Peyer's patch (tissue), 4 donors: Measurements from ENCODE around the gene ALDH1A2. TPM values are rescaled to one million over a fixed set of nuclear protein-coding genes. Genes with fewer than 3 reads are reported as not detected.
A peak's percentile ranks its signal among the peaks of the same experiment; 100 is the strongest.

Experiments
- DNase-seq, 3 donors: peaks; one replicate each; pipeline ENCODE4 v3.0.0-alpha.2; 2017 to 2019
- H3K27ac ChIP-seq, 4 donors: fragments of 200-600 bp; sonication (generic); one replicate each; pipeline ENCODE4 v1.5.1; 2016 to 2019
- H3K27me3 ChIP-seq, 2 donors: fragments of 200-600 bp; sonication (generic); one replicate each; pipeline ENCODE4 v1.5.1; 2019
- H3K36me3 ChIP-seq, 3 donors: fragments of 200-600 bp; sonication (generic); one replicate each; pipeline ENCODE4 v1.5.1; 2016 to 2019
- H3K4me1 ChIP-seq, 4 donors: fragments of 200-600 bp; sonication (generic); one replicate each; pipeline ENCODE4 v1.5.1; 2016 to 2019
- H3K4me3 ChIP-seq, 4 donors: fragments of 200-600 bp; sonication (generic); 1 replicate in 3 of 4; 2 replicates in 1 of 4; pipeline ENCODE4 v1.5.1; 2016 to 2019; ENCODE audit warnings: mild to moderate bottlenecking in 1 of 4
- H3K9me3 ChIP-seq, 4 donors: fragments of 200-600 bp; sonication (generic); one replicate each; pipeline ENCODE4 v1.5.1; 2016 to 2019; ENCODE audit warnings: mild to moderate bottlenecking in 1 of 4
- POLR2A ChIP-seq, 2 donors: fragments of 450-650 bp; IDR thresholded peaks; one replicate each; pipeline ENCODE4 v1.5.1; 2017; ENCODE audit warnings: antibody characterized with exemption in 2 of 2, mild to moderate bottlenecking in 2 of 2, moderate library complexity in 2 of 2
- total RNA-seq, 4 donors: library from RNA; depleted of rRNA; stranded (reverse); fragments of >200 nt; gene quantifications; one replicate each; pipeline ENCODE4 v1.1.0, GENCODE V29; 2016
- TF ChIP-seq, protein P1 (sequence below), 6 experiments: fragments of 450-650 bp in 4 of 6; fragments of 200-600 bp in 2 of 6; sonication (generic) in 1 of 6; IDR thresholded peaks; one replicate each; pipeline ENCODE4 v1.5.1; 2017 to 2019; ENCODE audit warnings: antibody characterized with exemption in 6 of 6, mild to moderate bottlenecking in 3 of 6, moderate library complexity in 1 of 6

The ALDH1A2 gene
- total RNA-seq, 4 donors from 2014 or later, result 1.1 to 13.1 (median 10.0) TPM; not detected in 1

DNA sequence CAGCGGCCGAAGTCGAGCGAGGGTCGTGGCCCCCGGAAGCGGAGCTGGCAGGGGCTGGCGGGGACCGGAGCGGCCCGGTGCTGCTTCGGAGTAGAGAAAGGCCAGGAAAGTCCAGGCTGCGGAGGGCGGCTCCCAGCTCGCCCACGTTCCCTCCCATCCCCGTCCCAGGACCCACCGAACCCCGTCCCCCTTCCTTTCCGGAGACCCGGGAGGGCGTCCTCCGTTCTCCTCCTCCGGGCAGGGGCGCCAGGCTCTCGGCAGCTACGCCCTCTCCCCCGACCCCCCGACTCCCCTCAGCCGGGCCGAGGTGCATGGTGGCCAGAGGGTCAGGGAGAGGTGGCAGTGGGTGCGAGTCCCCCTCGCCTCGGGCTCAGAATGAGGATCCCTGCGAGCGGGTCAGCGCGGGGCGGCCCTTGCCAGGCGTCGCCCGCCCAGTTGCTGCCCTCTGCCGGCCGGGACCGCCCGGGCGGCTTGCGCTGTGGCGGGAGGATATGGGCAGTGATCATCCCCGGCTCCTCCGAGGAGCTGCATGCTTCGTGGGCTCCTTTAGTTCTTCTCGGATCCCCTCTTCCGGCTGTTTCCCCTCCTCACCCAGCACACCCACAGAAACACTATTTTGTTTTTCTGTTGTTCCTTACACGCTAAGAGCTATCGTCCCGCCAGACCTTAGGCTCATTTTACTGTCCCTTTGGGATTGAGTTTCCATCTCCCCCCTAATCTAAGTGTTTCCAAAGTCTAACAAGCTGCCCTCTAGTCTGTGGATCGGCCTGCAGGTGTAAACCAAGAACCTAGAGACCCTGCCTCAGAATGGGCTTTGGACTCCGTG lies 744 bp upstream of the ALDH1A2 start:
- H3K4me1 ChIP-seq, result peaks cover 0 to 12% (median 0%) of the 10 kb centered on the region in 4 donors
- peaks cover 0 to 7% (median 0%) of the 10 kb centered on the region in 4 donors for H3K9me3 ChIP-seq
- H3K27me3 ChIP-seq, result peaks cover 0 to 26% of the 10 kb centered on the region in 2 donors
- peak in 2 of 3 donors; percentile 71 to 83 for DNase-seq
- no peak overlapping the region for H3K27ac ChIP-seq
- H3K36me3 ChIP-seq, result no peaks in the 10 kb centered on the region
- peak overlapping the region; percentile 18 to 62 (median 46) for H3K4me3 ChIP-seq
- TF ChIP-seq POLR2A (IDR thresholded peaks at IDR 0.05), result no peak
- TF ChIP-seq, protein P1, sequence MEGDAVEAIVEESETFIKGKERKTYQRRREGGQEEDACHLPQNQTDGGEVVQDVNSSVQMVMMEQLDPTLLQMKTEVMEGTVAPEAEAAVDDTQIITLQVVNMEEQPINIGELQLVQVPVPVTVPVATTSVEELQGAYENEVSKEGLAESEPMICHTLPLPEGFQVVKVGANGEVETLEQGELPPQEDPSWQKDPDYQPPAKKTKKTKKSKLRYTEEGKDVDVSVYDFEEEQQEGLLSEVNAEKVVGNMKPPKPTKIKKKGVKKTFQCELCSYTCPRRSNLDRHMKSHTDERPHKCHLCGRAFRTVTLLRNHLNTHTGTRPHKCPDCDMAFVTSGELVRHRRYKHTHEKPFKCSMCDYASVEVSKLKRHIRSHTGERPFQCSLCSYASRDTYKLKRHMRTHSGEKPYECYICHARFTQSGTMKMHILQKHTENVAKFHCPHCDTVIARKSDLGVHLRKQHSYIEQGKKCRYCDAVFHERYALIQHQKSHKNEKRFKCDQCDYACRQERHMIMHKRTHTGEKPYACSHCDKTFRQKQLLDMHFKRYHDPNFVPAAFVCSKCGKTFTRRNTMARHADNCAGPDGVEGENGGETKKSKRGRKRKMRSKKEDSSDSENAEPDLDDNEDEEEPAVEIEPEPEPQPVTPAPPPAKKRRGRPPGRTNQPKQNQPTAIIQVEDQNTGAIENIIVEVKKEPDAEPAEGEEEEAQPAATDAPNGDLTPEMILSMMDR (IDR thresholded peaks at IDR 0.05), result peak in 4 of 6 experiments; percentile 66 to 82 (median 78)

DNA sequence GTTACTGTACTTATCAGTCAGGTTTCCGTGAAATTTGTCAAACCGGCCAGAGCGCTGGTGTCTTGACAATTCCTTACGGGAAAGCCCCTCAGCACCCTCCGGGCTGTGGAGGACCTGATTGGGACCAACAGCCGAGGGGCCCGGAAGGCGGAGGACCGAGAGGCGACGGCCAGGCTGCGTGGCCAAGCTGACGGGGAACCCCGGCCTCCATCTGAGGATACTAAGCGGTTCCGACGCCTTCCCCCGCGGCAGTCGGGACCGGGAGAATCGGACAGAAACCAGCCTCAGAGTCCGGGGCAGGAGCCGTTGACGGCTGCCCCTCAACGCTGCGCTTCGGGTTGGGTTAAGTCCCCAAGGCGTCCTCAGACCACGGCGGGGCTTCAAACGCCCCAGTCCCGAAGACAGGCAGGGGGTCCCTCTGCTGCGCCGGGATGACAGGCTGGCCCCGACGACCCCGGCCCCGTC lies 499 bp downstream of the ALDH1A2 start:
- H3K9me3 ChIP-seq, result peaks cover 0 to 7% (median 0%) of the 10 kb centered on the region in 4 donors
- TF ChIP-seq, protein P1 (IDR thresholded peaks at IDR 0.05), result no peak
- no peak for TF ChIP-seq POLR2A (IDR thresholded peaks at IDR 0.05)
- DNase-seq, result peak in 1 of 3 donors; percentile 49
- no peaks in the 10 kb centered on the region for H3K36me3 ChIP-seq
- H3K27me3 ChIP-seq, result peaks cover 0 to 26% of the 10 kb centered on the region in 2 donors
- peak overlapping the region in 2 of 4 donors; percentile 56 to 62 for H3K4me3 ChIP-seq
- no peak overlapping the region for H3K27ac ChIP-seq
- peaks cover 0 to 12% (median 0%) of the 10 kb centered on the region in 4 donors for H3K4me1 ChIP-seq

DNA sequence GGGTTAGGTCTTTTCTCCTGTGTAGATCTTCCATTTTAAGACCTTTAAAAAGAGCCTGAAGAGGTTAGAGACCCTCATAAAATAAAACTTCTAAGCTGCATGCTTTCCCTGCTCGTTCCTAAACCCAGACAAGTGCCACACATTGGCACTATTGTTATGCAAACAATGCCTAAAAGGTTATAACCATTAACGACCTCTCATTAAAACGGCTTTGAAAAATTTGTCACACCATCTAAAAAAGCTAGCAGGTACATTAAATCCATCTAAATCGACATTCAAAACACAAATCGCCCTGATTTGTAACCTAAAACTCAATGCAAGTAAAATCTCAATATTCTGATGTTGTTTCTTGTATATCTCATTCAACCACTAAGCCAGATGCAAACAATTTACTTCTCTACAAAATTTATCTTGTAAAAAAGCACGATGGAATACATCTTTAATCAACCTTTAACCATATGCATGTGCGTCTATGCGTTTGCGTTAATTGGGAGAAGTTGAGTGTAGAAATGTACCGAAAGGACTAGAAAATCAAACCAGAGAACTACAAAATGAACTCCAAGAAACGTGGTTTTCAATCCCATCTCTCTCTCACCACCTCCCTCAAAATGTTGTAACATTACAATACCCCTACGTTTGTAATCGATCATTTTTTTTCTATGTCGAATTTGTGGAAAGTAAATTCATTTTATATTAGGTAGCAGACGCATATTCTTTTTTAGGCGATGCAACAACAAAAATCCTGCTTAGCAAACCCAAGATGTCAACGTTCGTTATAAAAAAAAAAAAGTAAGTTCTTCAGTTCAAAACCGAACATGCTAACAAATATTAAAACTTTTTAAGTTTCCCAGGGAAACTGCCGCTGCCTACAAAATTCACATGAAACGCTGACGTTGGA lies 1.2 kb downstream of the ALDH1A2 start:
- Histone ChIP-seq H3K9me3 (peaks cover 0 to 7% (median 0%) of the 10 kb centered on the region in 4 donors), H3K36me3 (no peaks in the 10 kb centered on the region), H3K4me1 (peaks cover 0 to 12% (median 0%) of the 10 kb centered on the region in 4 donors), H3K27me3 (peaks cover 0 to 26% of the 10 kb centered on the region in 2 donors), H3K4me3 (peak overlapping the region in 1 of 4 donors; percentile 56), H3K27ac (no peak overlapping the region)
- DNase-seq, result no peak
- TF ChIP-seq POLR2A (IDR thresholded peaks at IDR 0.05), result no peak
- TF ChIP-seq, protein P1 (IDR thresholded peaks at IDR 0.05), result no peak

DNA sequence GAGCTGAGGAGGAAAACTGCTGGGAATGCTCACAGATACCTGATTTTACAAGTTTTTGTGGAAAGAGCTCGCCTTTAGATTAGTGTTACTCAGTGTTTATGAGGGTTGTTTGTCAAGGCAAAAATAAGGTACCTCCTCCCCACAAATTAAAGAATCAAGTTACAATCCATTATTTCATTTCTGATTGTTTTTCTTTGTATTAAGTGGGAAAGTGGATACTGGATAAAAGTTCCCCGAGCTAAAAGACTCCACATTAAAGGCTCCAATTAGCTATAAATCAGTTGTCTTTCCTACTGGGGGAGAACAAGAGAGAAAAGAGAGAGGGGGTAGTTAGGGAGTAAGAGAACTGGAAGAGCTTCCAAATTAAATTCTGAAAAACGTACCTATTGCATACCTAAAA lies 1.9 kb downstream of the ALDH1A2 start:
- Histone ChIP-seq H3K27me3 (peaks cover 0 to 26% of the 10 kb centered on the region in 2 donors), H3K4me1 (peaks cover 0 to 12% (median 0%) of the 10 kb centered on the region in 4 donors), H3K9me3 (peaks cover 0 to 7% (median 0%) of the 10 kb centered on the region in 4 donors), H3K4me3 (no peak overlapping the region), H3K27ac (no peak overlapping the region), H3K36me3 (no peaks in the 10 kb centered on the region)
- no peak for DNase-seq
- TF ChIP-seq, protein P1 (IDR thresholded peaks at IDR 0.05), result no peak
- TF ChIP-seq POLR2A (IDR thresholded peaks at IDR 0.05), result no peak

DNA sequence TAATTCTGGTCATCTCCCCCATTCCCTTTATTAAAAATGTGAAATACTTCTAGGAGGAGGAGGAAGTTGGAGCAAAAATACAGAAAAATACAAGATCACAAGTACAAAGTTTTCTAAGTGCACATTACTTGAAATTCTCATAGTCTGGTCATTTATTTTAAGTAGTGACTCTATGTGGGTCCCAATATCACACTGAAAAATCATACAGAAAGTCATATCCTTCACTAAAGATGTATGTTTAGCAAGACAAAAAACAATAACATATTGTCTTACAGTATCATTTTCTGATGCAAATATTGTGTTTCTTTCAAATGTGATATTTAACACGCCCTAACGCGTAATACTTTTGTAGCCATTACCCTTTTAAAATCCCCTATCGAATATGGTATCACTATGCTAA lies 2.5 kb downstream of the ALDH1A2 start:
- H3K27ac ChIP-seq, result no peak overlapping the region
- H3K36me3 ChIP-seq, result no peaks in the 10 kb centered on the region
- no peak for TF ChIP-seq POLR2A (IDR thresholded peaks at IDR 0.05)
- TF ChIP-seq, protein P1 (IDR thresholded peaks at IDR 0.05), result no peak
- H3K27me3 ChIP-seq, result peaks cover 0 to 26% of the 10 kb centered on the region in 2 donors
- no peak for DNase-seq
- peaks cover 0 to 7% (median 0%) of the 10 kb centered on the region in 4 donors for H3K9me3 ChIP-seq
- H3K4me3 ChIP-seq, result no peak overlapping the region
- H3K4me1 ChIP-seq, result peaks cover 0 to 12% (median 0%) of the 10 kb centered on the region in 4 donors
